DOHH2 (cell line): ENCODE data around the gene TEX35.

Experiments used
- H3F3A ChIP-seq: fragments of 200-600 bp; sonication (generic), shearing (Covaris generic); 2 replicates; pipeline ENCODE4 v1.6.0; 2016; ENCODE audit warnings: antibody characterized with exemption, mild to moderate bottlenecking; ENCODE audit not compliant: control insufficient read depth, insufficient read depth
- H3K27ac ChIP-seq: fragments of 200-600 bp; sonication (generic); 2 replicates; pipeline ENCODE4 v1.5.1; 2014; ENCODE audit warnings: low read depth, mild to moderate bottlenecking, low read length, moderate library complexity
- H3K27me3 ChIP-seq: fragments of 200-600 bp; sonication (generic); 2 replicates; pipeline ENCODE4 v1.6.1; 2014; ENCODE audit warnings: mild to moderate bottlenecking, low read length, mixed read lengths; ENCODE audit not compliant: control insufficient read depth
- H3K36me3 ChIP-seq: fragments of 200-600 bp; sonication (generic); 2 replicates; pipeline ENCODE4 v1.6.1; 2014; ENCODE audit warnings: mild to moderate bottlenecking, low read length, moderate library complexity, mixed read lengths; ENCODE audit not compliant: control insufficient read depth
- H3K4me1 ChIP-seq: fragments of 200-600 bp; sonication (generic); 2 replicates; pipeline ENCODE4 v1.6.1; 2014; ENCODE audit warnings: mild to moderate bottlenecking, low read length, mixed read lengths; ENCODE audit not compliant: control insufficient read depth
- H3K4me2 ChIP-seq: fragments of 200-600 bp; sonication (generic); 2 replicates; pipeline ENCODE4 v1.6.0; 2014; ENCODE audit warnings: mild to moderate bottlenecking, low read length, moderate library complexity
- H3K4me3 ChIP-seq: fragments of 200-600 bp; sonication (generic); 2 replicates; pipeline ENCODE4 v1.5.1; 2014; ENCODE audit warnings: mild to moderate bottlenecking, low read length, mixed read lengths
- H3K79me2 ChIP-seq: fragments of 200-600 bp; sonication (generic); 2 replicates; pipeline ENCODE4 v1.6.1; 2014; ENCODE audit warnings: mild to moderate bottlenecking, low read length, mixed read lengths; ENCODE audit not compliant: control insufficient read depth
- H3K9me2 ChIP-seq: fragments of 200-600 bp; sonication (generic); replicated peaks from 2 replicates; pipeline ENCODE4 v1.6.1; 2014; ENCODE audit warnings: mild to moderate bottlenecking, low read length, mixed read lengths; ENCODE audit not compliant: control insufficient read depth
- H3K9me3 ChIP-seq: fragments of 200-600 bp; sonication (generic); 2 replicates; pipeline ENCODE4 v1.6.1; 2014; ENCODE audit warnings: antibody characterized with exemption, low read length, mixed read lengths; ENCODE audit not compliant: control insufficient read depth, insufficient read depth
- H4K20me1 ChIP-seq: fragments of 200-600 bp; sonication (generic); 2 replicates; pipeline ENCODE4 v1.6.0; 2014; ENCODE audit warnings: low read depth, mild to moderate bottlenecking, antibody characterized with exemption, low read length, moderate library complexity; ENCODE audit not compliant: control insufficient read depth, insufficient read depth
- EZH2phosphoT487 ChIP-seq: fragments of 200-600 bp; sonication (generic); IDR thresholded peaks from 2 replicates; pipeline ENCODE4 v1.6.1; 2017; ENCODE audit warnings: borderline replicate concordance, mild to moderate bottlenecking, antibody characterized with exemption, low read length, moderate library complexity, mixed read lengths
- TF ChIP-seq, protein P1 (sequence below): fragments of 200-600 bp; sonication (generic); IDR thresholded peaks from one replicate; pipeline ENCODE4 v1.5.1; 2014; ENCODE audit warnings: antibody characterized with exemption, mild to moderate bottlenecking, low read depth, low read length; ENCODE audit not compliant: poor library complexity, severe bottlenecking

TEX35 gene

DNA sequence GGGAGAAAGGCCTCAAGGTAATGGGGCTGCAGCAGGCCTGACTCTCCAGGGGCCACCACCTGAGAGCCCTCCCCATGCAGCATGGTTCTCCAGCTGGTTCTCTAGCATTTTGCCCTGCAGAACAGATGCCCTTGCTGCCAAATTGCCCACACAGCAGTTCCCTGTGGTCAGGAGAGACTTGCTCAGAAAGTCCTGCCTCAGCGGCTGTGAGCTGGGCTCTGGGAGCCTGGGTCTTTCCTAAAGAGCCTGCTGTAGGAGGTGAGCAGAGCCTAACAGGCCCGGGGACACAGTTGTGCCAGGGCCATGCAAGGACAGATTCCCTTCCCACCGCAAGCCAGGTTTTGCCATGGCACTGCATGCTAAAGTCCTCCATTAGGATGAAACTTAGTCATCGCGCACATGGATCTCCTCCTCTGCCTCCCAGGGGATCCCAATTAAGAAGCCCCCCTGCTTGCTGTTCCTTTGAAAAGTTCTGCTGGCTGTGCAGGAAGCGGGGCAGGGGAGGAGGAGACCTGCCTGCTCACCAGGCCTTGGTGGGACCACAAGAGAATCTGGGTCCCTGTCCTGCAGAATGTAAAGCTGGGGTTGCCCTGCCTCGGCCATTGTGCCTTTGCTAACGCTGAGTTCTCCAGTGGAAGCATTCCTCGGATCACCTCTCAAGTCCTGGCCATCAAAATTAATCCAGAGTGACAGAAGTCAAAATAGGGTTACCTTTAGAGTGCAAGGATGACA, 21.4 kb downstream of the TEX35 start:
- TF ChIP-seq, protein P1, sequence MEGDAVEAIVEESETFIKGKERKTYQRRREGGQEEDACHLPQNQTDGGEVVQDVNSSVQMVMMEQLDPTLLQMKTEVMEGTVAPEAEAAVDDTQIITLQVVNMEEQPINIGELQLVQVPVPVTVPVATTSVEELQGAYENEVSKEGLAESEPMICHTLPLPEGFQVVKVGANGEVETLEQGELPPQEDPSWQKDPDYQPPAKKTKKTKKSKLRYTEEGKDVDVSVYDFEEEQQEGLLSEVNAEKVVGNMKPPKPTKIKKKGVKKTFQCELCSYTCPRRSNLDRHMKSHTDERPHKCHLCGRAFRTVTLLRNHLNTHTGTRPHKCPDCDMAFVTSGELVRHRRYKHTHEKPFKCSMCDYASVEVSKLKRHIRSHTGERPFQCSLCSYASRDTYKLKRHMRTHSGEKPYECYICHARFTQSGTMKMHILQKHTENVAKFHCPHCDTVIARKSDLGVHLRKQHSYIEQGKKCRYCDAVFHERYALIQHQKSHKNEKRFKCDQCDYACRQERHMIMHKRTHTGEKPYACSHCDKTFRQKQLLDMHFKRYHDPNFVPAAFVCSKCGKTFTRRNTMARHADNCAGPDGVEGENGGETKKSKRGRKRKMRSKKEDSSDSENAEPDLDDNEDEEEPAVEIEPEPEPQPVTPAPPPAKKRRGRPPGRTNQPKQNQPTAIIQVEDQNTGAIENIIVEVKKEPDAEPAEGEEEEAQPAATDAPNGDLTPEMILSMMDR = no peak
- TF ChIP-seq EZH2phosphoT487 = no peak
- no peak overlapping the region for H3K27ac ChIP-seq
- H3K36me3 ChIP-seq = no peaks in the 10 kb centered on the region
- no peak overlapping the region for H3K4me3 ChIP-seq
- H3F3A ChIP-seq = no peaks in the 10 kb centered on the region
- H3K9me3 ChIP-seq = no peaks in the 10 kb centered on the region
- no peaks in the 10 kb centered on the region for H3K9me2 ChIP-seq
- no peaks in the 10 kb centered on the region for H3K79me2 ChIP-seq
- H4K20me1 ChIP-seq = no peaks in the 10 kb centered on the region
- peaks cover 6% of the 10 kb centered on the region for H3K4me1 ChIP-seq
- no peak overlapping the region for H3K4me2 ChIP-seq
- H3K27me3 ChIP-seq = no peaks in the 10 kb centered on the region

DNA sequence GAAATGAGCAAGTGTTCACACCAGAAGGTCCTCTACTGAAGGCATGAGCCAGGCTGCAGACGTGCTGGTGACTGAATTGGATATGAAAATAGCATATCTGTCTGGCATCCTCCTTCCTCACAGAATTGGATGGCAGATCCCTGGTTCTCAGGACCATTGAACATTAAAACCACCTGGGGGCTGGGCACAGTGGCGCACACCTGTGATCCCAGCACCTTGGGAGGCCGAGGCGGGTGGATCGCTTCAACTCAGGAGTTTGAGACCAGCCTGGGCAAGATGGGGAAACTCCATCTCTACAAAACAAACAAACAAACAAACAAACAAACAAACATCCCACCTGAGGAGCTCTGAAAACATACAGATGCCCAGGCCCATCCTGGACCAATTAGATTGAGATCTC, 23.4 kb downstream of the TEX35 start:
- Histone ChIP-seq H3K4me3 (no peak overlapping the region), H3K4me1 (peaks cover 9% of the 10 kb centered on the region), H3K9me2 (no peaks in the 10 kb centered on the region), H3F3A (no peaks in the 10 kb centered on the region; the same call in 1 of the 2 replicates), H3K4me2 (no peak overlapping the region), H3K27ac (no peak overlapping the region), H3K79me2 (no peaks in the 10 kb centered on the region), H3K36me3 (no peaks in the 10 kb centered on the region), H4K20me1 (no peaks in the 10 kb centered on the region), H3K27me3 (no peaks in the 10 kb centered on the region), H3K9me3 (no peaks in the 10 kb centered on the region)
- TF ChIP-seq EZH2phosphoT487 = no peak
- TF ChIP-seq, protein P1 = no peak

DNA sequence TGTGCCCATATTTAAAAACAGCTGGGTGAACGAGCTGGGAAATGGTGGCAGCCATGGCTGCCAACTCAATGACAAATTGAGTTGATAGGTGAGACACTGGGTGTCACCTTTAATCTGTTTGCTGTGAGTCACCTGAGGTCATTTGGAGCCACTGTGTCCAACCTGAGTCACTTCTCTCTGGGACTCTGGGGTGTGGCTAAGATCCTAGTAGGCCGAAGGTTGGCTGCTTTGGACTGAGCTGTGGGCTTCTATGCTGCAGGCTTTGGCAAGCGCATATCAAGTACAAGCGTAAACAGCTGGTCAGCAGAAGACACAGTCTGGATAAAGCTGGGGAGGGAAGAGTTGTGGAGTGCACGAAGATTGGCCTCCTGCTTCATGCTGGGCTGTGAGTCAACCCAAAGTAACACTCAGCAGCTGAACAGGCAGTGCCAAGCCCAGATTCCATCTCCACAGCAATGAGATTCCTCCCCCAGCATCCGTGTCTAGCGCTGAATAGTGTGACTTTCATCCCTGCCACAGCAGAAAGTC, 24.0 kb downstream of the TEX35 start:
- H3K79me2 ChIP-seq = no peaks in the 10 kb centered on the region
- TF ChIP-seq EZH2phosphoT487 = no peak
- TF ChIP-seq, protein P1 = no peak
- no peaks in the 10 kb centered on the region for H3K36me3 ChIP-seq
- H3K27ac ChIP-seq = no peak overlapping the region
- H3K27me3 ChIP-seq = no peaks in the 10 kb centered on the region
- peaks cover 14% of the 10 kb centered on the region for H3K4me1 ChIP-seq
- H3K4me2 ChIP-seq = no peak overlapping the region
- H3K4me3 ChIP-seq = no peak overlapping the region
- no peaks in the 10 kb centered on the region for H3K9me3 ChIP-seq
- H4K20me1 ChIP-seq = no peaks in the 10 kb centered on the region
- no peaks in the 10 kb centered on the region for H3K9me2 ChIP-seq
- no peaks in the 10 kb centered on the region; the same call in 1 of the 2 replicates for H3F3A ChIP-seq
